HG03108 (cell line): Measurements from ENCODE around the gene CARD9.

ENCODE experiments used
- ATAC-seq: cut with Tn5 transposase; IDR thresholded peaks from one replicate; pipeline ENCODE4 v1.9.1; 2021; ENCODE audit warnings: moderate library complexity; ENCODE audit not compliant: unreplicated experiment

Gene CARD9

DNA sequence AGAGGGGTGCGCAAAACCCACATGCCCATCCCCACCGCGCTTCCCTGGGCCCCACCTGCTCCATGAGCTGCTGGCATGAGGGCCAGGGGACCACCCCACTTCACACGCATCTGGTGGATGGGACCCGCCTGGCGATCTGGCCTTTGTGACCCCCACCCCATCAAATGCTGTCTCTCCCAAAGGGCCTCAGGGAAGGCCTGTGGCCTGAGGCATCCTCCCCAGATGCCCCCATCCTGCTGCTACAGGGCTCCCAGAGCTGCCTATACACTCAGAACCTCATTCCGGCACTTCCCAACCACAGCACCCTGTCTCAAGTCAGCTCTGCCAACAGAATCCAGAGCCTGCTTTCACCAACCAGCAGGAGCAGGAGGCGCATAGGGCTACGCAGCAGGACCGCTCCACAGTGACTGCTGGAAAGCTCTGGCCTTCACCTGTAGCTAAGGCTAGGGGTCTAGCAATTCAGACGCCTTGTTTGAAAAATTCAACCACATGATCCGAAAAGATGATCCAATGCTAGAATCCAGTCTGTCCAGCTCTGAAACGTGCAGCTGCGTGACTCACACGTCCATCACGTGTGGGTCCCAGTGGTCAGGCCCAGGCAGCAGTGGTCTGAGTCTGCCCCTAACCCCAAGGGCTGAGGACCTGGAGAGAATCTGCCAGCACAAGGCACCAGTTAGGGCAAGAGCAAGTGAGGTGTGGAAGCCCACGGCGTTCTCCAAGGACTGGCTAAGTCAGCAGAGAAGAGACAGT, 27.9 kb upstream of the CARD9 start:
- no peak for ATAC-seq

DNA sequence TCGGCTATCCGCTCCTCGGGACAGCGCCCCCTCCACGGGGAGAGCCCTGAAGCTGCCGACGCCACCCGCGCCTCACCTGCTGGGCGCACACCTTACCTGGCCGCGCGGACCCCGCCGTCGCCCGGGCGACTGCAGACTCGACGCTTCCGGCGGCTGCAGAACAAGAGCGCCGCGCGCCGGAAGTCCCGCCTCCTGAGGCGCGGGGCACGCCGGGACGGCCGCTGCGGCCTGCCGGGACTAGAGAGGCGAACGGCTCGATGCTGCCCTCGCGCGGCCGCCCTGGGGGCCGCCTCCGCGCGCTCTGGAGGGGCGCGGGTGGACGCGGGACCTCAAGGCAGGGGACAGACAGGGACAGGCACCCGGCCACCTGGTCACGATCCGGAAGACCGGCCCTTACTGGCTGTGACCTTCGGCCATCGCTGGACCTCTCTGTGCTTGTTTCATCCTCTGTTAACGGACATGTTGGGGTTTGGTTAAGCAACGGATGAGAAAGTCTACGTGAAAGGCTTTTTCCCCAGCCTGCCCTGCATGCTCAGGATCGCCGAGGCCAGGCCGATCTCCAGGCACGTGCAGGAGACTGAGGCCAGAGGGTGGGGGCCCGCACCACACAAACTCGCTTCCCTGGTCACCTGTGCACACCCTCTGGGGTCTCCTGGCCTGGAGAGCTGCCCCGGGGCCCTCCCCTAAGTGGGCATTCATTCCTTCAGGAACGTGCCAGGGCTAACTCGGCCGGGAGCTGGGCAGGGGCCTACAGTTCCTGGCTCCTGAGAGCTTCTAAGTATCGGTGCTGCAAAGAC, 26.8 kb upstream of the CARD9 start, which contains the start of gene SNAPC4:
Gene SNAPC4 (minus strand): TSS at position 133 of the 797 bp plus-strand sequence. CDS start 1,742 bp downstream, outside the sequence.
- peak; percentile 62 for ATAC-seq

DNA sequence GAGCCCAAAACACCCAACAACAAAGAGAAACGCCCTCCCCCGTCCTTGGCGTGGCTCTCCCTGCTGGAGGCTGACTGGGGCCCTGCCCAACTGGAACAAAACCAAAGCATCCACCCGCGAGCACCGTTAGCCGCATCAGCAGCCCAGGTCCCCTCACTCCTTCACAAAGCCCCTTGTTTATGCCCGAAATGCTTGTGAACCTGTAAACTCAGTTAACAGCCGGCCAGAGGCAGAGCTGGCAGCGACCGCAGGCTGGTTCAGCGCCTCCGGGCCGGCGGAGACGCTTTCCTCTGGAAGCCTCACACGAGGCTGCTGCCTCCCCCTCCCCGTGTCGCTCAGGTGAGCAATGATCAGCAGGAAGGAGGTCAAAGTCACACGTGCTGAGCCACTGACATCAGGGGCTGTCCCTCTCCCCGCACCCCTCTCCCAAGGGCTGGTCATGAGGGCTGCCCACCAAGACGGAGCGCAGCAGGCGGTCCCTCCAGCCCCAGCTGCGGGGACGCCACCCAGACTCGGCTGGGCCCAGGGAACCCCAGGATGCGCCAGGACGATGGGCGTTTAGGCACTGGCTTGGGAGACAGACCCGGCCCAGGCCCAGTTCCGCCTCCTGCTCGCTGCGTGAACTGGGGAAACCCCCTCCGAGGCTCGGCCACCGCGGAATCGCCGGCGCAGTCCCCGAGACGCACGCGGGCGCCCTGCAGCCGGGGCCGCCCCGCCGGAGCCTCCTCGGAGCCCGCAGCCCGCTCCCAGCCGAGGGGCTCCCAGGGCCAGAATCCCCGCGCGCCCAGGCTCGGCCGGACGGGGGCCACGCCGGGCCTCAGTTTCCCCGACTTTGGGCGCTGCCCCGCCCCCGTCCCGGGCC, 25.9 kb upstream of the CARD9 start:
- no peak for ATAC-seq

DNA sequence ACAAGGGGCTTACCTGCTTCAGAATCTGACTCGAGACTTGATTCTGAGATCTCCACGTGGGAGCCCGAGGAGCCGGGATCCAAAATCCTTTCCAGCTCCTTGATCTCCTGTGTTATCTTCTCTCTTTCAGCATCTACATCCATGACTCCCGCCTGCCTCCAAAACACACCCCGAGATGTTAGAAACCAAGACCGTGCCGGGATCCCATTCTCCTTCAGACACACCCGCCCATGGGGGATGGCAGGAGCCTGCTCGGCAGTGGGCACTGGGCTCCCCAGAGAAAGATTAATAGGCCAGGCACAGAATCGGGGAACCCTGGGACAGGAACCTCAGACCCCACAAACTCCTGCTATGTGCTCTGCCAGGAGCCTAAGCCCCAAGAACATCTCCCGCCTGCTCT, 24.8 kb upstream of the CARD9 start:
- ATAC-seq = no peak

DNA sequence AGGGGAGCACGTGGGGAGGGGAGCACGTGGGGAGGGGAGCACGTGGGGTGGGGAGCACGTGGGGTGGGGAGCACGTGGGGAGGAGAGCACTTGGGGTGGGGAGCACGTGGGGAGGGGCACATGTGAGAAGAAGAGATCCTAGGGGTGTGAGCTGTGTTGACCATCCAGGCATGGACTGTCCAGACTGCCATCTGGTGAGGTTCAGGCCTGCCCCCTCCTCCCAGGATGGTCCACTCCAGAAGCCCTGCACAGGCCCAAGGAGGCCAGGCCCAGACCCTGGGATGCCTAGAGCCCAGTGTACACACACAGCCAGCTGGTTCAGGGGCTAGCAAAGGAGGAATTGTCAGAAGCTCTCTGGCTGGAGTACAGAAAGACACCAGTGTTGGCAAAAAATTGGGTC, 24.2 kb upstream of the CARD9 start:
- ATAC-seq = no peak

DNA sequence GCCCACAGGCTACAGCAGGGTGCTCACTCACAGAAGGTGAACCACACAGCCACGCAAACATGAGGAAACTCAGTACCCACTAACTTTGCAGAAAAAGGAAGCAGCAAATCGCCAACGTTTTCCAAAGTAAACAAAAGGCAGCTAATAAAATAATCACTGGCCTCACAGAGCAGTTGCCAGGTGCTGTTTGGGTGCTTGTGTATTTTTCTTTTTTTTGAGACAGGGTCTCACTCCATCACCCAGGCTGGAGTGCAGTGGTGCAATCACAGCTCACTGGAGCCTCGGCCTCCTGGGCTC, 22.7 kb upstream of the CARD9 start:
- no peak for ATAC-seq

DNA sequence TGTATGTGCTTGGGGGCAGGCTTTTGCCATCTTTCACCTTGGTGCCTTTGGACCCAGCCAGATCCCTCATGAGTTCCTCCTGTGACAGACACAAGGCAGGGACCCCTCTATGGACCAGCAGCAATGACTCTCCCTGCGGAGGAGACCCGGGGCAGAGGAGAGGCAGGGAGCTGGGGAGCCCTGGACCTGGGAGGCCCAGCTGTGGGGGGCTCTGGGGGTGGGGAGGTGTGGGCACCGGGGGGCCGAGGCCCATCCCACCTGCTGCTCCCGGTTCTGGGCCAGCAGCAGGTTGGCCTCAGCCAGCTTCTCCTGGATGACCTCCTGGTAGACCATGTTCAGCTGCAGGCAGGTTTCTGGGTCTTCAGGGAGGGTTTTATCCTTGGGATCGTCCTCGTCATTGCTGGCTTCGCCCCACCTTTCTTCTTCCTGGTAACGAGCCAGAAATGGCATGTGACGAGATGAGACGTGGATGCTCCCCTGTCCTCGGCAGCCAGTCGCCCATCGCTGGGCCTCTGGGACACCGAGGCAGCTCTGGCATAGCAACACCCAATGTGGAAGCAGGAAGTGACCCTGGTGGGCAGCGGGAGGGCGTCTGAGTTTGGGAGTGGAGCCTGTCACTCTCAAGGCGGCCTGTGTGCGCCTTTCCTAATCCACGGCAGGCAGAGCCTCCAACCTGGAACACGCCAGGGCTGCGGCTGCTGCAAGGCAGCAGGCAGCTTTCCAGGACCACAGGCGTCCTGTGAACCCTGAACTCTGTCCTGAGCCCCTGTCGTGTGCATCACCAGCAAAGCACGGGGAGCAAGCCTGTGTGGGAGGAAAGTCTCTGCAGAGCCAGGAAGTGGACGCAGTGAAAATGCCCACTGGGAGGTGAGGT, 22.1 kb upstream of the CARD9 start:
- ATAC-seq = no peak

DNA sequence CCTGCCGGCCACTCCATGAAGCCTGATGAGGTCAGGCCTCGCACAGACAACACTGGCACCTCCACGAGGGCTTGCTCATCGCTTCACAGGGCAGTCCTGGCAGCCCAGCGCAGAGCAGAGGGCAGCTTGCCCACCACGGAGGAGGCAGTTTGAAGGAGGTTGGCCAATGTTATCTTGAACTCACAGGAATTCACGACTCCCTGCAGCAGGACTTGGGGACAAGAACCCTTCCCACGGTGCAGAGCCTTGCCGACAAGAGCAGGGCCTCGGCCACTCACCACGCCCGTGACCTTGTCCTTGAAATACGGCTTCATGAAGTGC, 21.5 kb upstream of the CARD9 start:
- ATAC-seq = no peak

DNA sequence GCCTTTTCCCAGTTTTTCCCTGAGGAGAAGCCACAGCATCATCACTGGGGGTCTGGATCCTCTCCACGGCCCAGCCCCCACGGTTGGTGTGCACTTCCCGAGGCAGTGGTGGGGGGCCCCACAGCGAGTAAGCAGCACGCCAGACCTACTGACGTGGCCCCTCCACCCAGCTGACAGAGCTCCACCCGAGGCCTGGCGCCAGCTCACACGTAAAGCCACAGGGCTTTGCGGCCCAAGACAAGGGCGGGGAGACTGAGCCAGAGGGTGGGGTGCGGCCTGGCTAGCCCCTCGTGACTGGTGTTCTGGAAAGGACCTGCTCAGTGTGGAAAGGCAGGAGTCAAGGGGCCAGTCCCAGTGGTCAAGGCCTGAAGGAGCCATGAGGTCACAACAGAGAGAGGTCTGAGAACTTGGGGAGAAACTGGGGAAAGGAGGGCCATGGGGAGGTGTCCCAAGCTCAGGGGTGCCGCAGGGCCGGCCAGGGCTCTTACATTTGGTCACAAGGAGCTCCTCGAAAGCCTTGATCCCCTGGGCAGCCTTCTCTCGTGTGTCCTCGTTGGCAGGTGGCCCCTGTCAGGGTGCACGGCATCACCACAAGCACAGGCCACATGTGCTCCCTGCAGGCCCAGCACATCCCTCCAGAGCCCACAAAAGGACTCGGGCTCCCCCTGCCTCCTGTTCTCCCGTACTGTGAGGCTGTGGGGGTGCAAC, 21.0 kb upstream of the CARD9 start:
- no peak for ATAC-seq

DNA sequence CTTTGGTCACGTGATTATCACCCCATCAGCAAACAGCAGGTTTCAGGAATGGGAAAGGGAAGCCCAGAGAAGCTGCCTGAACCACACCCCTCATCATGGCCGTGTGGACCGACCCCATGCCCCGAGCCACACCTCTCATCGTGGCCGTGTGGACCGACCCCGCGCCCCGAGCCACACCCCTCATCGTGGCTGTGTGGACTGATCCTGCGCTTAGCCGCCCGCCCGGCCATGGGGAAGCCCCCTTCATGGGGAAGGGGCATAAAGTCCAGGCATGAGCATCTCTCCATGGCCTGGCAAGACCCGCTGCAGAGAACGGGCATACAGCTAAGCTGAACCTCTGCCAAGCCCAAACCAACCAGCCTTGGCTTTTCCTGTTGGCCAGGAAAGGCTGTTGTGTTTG, 20.1 kb upstream of the CARD9 start:
- no peak for ATAC-seq

DNA sequence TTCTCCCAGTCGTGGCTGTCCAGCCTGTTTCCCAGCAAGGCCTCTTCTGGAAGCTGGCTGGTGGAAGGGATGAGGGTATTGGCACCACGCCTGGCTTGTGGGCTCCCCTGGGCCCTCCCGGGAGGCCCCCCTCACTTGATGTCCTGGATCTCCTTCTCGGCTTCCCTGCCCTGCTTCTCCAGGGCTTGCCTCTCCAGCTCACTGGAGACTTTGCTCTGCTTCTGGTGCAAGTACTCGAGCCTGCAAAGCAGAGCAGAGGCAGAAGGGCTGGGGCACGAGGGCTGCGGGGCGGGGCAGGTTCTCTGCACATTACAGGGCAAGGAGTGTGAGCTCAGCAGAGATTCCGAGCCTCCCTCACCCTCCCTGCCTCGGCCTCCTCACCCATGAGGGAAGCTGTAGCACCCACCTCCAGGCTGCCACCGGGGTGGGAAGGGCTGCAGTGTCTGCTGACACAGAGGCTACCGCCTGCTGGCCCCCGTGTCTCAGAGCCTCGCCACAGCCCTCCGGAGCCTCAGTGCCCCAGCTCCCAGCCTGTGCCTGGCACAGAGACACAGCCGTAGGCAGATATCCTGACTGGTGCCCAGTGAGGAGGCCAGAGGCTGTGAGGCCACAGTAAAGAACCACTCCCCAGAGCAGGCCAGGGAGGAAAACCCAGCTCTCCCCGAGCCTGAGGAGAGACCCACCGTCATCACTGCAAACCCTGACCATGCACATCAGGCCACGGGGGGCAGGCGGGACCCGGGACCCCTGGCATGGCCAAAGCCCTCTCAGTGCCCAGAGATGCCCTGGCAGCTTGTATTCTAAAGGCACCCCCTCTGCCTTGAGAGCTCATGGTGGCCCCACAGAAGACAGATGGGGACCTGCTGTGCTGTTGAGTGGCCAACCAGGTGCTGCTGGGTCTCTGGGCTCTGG, 19.3 kb upstream of the CARD9 start:
- no peak for ATAC-seq

DNA sequence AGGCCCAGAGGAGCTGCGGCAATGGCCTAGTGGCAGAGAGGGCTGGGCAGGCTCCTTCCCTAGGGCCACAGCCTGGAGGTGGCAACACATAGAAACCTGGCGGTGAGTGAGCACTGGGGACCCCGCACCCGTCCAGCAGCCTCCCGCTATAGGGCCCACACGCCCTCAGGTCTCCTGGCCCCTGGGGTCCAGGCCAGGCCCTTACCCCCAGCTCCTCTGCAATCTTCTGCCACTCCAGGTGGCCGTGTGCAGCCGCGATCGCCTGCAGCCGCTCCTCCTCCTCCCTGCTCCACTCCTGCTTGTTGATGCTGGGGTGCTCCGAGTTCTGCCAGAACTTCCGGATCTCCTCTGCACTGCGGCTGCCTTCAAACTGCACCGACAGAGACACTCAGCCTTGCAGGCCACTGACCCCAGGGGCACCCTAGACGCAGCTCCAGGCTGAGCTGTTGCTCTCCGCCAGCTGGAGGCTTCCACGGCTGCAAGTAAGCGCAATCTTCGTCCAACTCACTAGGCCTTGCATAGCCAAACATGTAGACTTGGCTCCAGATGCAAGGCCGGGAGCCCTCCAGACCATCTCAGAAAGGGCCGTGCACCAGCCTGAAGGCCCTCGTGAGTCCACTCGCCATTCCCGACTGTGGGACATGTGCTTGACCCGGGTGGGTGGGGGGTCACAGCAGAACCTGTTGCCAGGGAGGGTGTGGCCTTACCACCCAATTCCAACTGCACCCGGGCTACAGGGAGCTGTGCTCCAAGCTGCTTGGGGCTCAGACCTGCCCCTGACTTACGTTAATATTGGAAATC, 18.5 kb upstream of the CARD9 start:
- ATAC-seq = no peak

DNA sequence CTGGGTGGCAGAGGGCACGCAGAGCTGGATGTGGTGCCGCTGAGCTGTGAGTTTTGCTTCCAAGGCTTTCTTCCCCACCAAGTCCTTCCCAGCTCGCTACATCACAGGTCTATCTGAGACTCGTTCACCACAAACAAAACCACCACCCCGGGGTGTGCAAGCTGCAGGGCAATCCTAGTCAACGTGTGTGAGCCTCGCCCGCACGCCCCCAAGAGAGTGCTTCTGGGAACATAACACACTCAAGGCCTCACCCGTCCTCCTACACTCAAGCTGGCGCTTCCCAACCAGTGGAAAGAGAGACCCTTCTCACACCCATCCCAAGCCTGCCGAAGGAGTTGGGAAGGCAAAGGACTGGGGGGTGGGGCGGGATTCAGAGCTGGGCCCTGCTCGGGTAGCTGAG, 15.9 kb upstream of the CARD9 start:
- no peak for ATAC-seq

DNA sequence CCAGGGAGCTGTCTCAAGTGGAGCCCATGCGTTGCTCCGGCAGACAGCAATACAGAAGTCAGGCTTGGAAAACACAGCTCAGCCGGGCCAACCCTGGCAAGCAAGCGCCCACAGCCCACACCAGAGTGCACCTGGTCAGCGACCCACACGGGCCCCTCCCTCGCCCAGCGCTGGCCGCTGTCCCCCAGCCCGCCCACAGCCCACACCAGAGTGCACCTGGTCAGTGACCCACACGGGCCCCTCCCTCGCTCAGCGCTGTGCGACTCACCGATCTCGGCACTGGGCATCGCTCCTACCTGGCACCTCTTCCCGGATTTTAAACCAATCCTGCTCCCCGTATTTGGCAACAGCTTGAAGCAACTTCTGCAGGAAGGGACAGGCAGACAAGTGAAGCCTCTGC, 13.7 kb upstream of the CARD9 start:
- no peak for ATAC-seq

DNA sequence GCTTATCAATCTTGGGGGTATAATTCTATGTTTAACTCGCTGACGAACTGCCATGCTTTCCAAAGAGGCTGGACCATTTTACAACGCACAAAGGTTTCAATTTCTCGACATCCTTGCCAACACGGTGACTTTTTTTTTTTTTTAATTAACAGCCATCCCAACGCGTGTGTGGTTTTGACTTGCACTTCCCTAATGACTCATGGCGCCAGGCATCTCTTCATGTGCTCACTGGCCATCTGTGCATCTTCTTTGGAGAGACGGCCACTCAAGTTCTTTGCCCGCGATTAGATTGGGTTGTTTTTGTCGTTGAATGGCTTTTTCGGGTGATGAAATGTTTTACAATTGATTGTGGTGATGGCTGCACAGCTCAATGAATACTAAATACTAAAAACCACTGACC, 12.5 kb upstream of the CARD9 start:
- ATAC-seq = no peak

DNA sequence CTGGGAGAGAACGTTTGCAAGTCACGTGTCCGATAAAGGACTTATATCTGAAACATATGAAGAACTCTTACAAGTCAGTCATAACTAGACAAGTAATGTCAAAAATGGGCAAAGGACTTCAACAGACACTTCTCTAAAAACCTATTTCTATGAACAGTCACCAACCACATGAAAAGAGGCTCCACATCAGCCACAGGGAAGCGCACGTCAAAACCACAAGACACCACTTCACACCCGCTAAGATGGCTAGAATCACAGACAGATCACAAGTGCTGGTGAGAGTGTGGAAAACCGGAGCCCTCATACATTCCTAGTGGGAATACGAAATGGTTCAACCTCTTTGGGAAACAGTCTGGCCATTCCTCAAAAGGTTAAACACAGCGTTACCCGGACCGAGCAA, 11.5 kb upstream of the CARD9 start:
- no peak for ATAC-seq

DNA sequence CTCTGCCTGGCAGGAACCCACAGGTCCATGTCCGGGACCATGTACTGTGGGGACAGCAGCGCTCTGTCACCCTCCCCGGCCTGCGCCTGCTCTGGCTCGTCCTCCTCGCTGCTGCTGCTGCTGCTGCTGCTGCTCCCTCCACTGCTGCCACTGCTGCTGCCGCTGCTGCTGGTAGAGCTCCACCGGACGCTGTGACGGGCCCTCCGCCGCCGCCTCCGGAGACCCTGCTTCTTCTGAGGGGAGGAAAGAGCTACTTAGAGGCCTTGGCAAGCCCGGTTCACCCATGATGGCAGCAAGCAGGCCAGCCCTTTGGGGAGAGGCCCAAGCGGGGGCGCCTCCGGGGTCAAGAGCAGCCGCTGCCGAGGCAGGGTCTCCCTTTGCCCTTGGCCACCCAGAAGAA, 10.0 kb upstream of the CARD9 start:
- ATAC-seq = no peak

DNA sequence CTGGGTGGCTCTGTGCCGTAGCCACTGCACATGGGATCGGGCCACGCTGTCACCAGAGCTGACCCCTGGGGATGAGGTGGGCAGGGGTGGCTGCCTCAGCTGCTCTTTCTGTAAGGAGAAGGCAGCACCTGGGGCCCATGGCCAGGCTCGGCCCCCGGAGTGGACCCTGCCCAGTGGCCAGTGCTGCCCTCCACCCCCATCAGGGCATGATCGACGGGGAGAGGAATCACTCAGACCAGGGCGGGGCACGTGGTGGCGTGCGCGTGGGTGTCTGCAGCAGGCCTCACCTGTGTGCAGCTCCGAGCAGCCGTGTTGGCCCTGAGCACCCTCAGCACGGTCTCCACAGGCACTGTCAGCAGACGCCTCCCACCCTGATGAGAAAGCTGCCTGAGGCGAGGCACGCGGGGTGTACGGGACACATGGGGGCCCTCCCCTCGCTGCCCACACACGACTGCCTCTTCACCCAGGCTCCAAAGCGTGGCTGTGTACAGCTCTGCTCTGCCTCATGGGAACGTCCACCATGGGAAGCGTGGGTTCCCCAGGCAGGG, 8.6 kb upstream of the CARD9 start:
- no peak for ATAC-seq
